Body of pancreas (tissue), 4 donors: ENCODE results near the gene ELP4. TPM values are rescaled to one million over a fixed set of nuclear protein-coding genes. Genes with fewer than 3 reads are reported as not detected.

Experiments
- ATAC-seq: fragments of 150-250 bp; one replicate; pipeline ENCODE4 v1.9.1; 2016
- DNase-seq, 4 donors: peaks; one replicate each; pipeline ENCODE4 v3.0.0-alpha.2; 2019
- H3K27ac ChIP-seq, 4 donors: fragments of 200-600 bp; sonication (generic); 1 replicate in 3 of 4; 2 replicates in 1 of 4; pipeline versions ENCODE4 v1.5.1 to v1.6.1; 2016 to 2019; ENCODE audit warnings: mild to moderate bottlenecking in 1 of 4, mixed read lengths in 1 of 4, moderate library complexity in 1 of 4
- H3K27me3 ChIP-seq, 2 donors: fragments of 200-600 bp; sonication (generic); one replicate each; pipeline ENCODE4 v1.6.0; 2016; ENCODE audit warnings: mild to moderate bottlenecking in 1 of 2
- H3K36me3 ChIP-seq, 2 donors: fragments of 200-600 bp; sonication (generic); replicated peaks in 1 of 2; 2 replicates each; pipeline ENCODE4 v1.5.1; 2016; ENCODE audit warnings: low read depth in 2 of 2; ENCODE audit not compliant: insufficient read depth in 1 of 2
- H3K4me1 ChIP-seq: fragments of 200-600 bp; sonication (generic); one replicate; pipeline ENCODE4 v1.6.0; 2016
- H3K4me3 ChIP-seq, 2 donors: fragments of 200-600 bp; sonication (generic); 1 replicate in 1 of 2; 2 replicates in 1 of 2; pipeline ENCODE4 v1.5.1; 2016 to 2019
- H3K9me3 ChIP-seq, 3 donors: fragments of 200-600 bp; sonication (generic); 1 replicate in 2 of 3; 2 replicates in 1 of 3; pipeline ENCODE4 v1.5.1; 2016
- CTCF ChIP-seq, 7 experiments: fragments of 450-650 bp in 4 of 7; fragments of 200-600 bp in 3 of 7; sonication (generic) in 3 of 7; IDR thresholded peaks; one replicate each; pipeline ENCODE4 v1.5.1; 2016 to 2019; ENCODE audit warnings: antibody characterized with exemption in 7 of 7
- POLR2A ChIP-seq, 3 donors: fragments of 450-650 bp; IDR thresholded peaks; one replicate each; pipeline ENCODE4 v1.6.1; 2016; ENCODE audit warnings: antibody characterized with exemption in 3 of 3, mild to moderate bottlenecking in 2 of 3
- WGBS, 2 donors: methylation state at CpG; one replicate each; pipeline ENCODE4 v1.1.5; 2017; 5-methylcytosine and 5-hydroxymethylcytosine counted together
- intact Hi-C: fragments of 100-400 bp; cut with DNase I; formaldehyde crosslinking; loops from one replicate; pipeline ENCODE4 v1.15.1; 2023
- total RNA-seq, 2 donors: library from RNA; depleted of rRNA; stranded (reverse); fragments of >200 nt; gene quantifications; one replicate each; pipeline ENCODE4 v1.1.0, GENCODE V29; 2016

ELP4 gene
- total RNA-seq, 2 donors from 2014 or later, result 20.2 to 33.3 TPM

- H3K36me3 ChIP-seq, result no peaks in the 10 kb centered on the region
- no peak overlapping the region for H3K4me3 ChIP-seq
- 7 to 11% methylated on average over 24 of the region's 24 CpGs for WGBS, 2 donors
- peaks cover 38% of the 10 kb centered on the region for H3K4me1 ChIP-seq
- intact Hi-C loops, result no loop called here
- DNase-seq (no peak), ATAC-seq (no peak)
- no peaks in the 10 kb centered on the region for H3K9me3 ChIP-seq
- peaks cover 1 to 75% of the 10 kb centered on the region in 2 donors for H3K27me3 ChIP-seq
- TF ChIP-seq CTCF (IDR thresholded peaks at IDR 0.05) (no peak), POLR2A (IDR thresholded peaks at IDR 0.05) (no peak)
- no peak overlapping the region for H3K27ac ChIP-seq
Measured at GRCh38 chr11:31802990-31803812, 293.6 kb downstream of the ELP4 start.

- H3K36me3 ChIP-seq, result no peaks in the 10 kb centered on the region
- peaks cover 32% of the 10 kb centered on the region for H3K4me1 ChIP-seq
- no peak for TF ChIP-seq POLR2A (IDR thresholded peaks at IDR 0.05)
- ATAC-seq (no peak), DNase-seq (no peak)
- H3K27me3 ChIP-seq, result peaks cover 3 to 75% of the 10 kb centered on the region in 2 donors
- no peak overlapping the region for H3K4me3 ChIP-seq
- WGBS, 2 donors, result 7 to 16% methylated on average over 13 of the region's 13 CpGs
- intact Hi-C loops, result no loop called here
- no peak overlapping the region for H3K27ac ChIP-seq
- no peaks in the 10 kb centered on the region for H3K9me3 ChIP-seq
Measured at GRCh38 chr11:31803813-31804311, 294.3 kb downstream of the ELP4 start.

- DNase-seq, result no peak
- no peak for TF ChIP-seq CTCF (IDR thresholded peaks at IDR 0.05)
- TF ChIP-seq POLR2A (IDR thresholded peaks at IDR 0.05), result no peak
- Histone ChIP-seq H3K4me3 (no peak overlapping the region), H3K27ac (no peak overlapping the region), H3K4me1 (peaks cover 26% of the 10 kb centered on the region), H3K27me3 (peaks cover 3 to 75% of the 10 kb centered on the region in 2 donors), H3K36me3 (no peaks in the 10 kb centered on the region), H3K9me3 (no peaks in the 10 kb centered on the region)
- ATAC-seq, result no peak
- WGBS, 2 donors, result 7 to 10% methylated on average over 23 to 40 of the region's 41 CpGs
- intact Hi-C loops, result no loop called here
Measured at GRCh38 chr11:31804312-31805036, 294.9 kb downstream of the ELP4 start.

- WGBS, 2 donors, result 6 to 11% methylated on average over 14 to 51 of the region's 51 CpGs
- Histone ChIP-seq H3K27me3 (peaks cover 3 to 75% of the 10 kb centered on the region in 2 donors), H3K4me1 (peaks cover 30% of the 10 kb centered on the region), H3K9me3 (no peaks in the 10 kb centered on the region), H3K4me3 (no peak overlapping the region), H3K27ac (no peak overlapping the region), H3K36me3 (no peaks in the 10 kb centered on the region)
- intact Hi-C loops, result no loop called here
- no peak for ATAC-seq
- DNase-seq, result no peak
- TF ChIP-seq POLR2A (IDR thresholded peaks at IDR 0.05) (no peak), CTCF (IDR thresholded peaks at IDR 0.05) (no peak)
Measured at GRCh38 chr11:31805037-31805628, 295.6 kb downstream of the ELP4 start.

- peaks cover 36% of the 10 kb centered on the region for H3K4me1 ChIP-seq
- DNase-seq (no peak), ATAC-seq (no peak)
- no peaks in the 10 kb centered on the region for H3K9me3 ChIP-seq
- H3K27ac ChIP-seq, result no peak overlapping the region
- peaks cover 3 to 78% of the 10 kb centered on the region in 2 donors for H3K27me3 ChIP-seq
- TF ChIP-seq CTCF (IDR thresholded peaks at IDR 0.05), result no peak
- TF ChIP-seq POLR2A (IDR thresholded peaks at IDR 0.05), result no peak
- intact Hi-C loops, result no loop called here
- H3K4me3 ChIP-seq, result no peak overlapping the region
- no peaks in the 10 kb centered on the region for H3K36me3 ChIP-seq
- WGBS, 2 donors, result 8 to 12% methylated on average over 9 to 20 of the region's 20 CpGs
Measured at GRCh38 chr11:31805629-31806185, 296.1 kb downstream of the ELP4 start.
